Smooth muscle cell (in vitro differentiated cells): ENCODE data around the gene KDM4B. TPM values are rescaled to one million over a fixed set of nuclear protein-coding genes. Genes with fewer than 3 reads are reported as not detected.

Source experiments
- DNase-seq: peaks from one replicate; lab custom pipeline; 2025; ENCODE audit not compliant: unreplicated experiment; lab: John Stamatoyannopoulos, UW
- H2AFZ ChIP-seq: fragments of 200-600 bp; sonication (generic); 2 replicates; pipeline ENCODE4 v1.6.0; 2016; ENCODE audit warnings: antibody characterized with exemption, low read depth, mild to moderate bottlenecking
- H3F3A ChIP-seq: fragments of 200-600 bp; sonication (generic); 2 replicates; pipeline ENCODE4 v1.6.0; 2017; ENCODE audit warnings: antibody characterized with exemption, low read depth
- H3K27ac ChIP-seq: fragments of 200-600 bp; sonication (generic); 2 replicates; pipeline ENCODE4 v1.5.1; 2016; ENCODE audit warnings: low read depth, mild to moderate bottlenecking
- H3K27me3 ChIP-seq: fragments of 200-600 bp; sonication (generic); 2 replicates; pipeline ENCODE4 v1.6.1; 2016; ENCODE audit warnings: low read depth, mild to moderate bottlenecking
- H3K36me3 ChIP-seq: fragments of 200-600 bp; sonication (generic); 2 replicates; pipeline ENCODE4 v1.5.1; 2016; ENCODE audit warnings: low read depth
- H3K4me1 ChIP-seq: fragments of 200-600 bp; sonication (generic); 2 replicates; pipeline ENCODE4 v1.5.1; 2016; ENCODE audit warnings: low read depth
- H3K4me2 ChIP-seq: fragments of 200-600 bp; sonication (generic); 2 replicates; pipeline ENCODE4 v1.6.0; 2016; ENCODE audit warnings: mild to moderate bottlenecking
- H3K4me3 ChIP-seq: fragments of 200-600 bp; sonication (generic); 2 replicates; pipeline ENCODE4 v1.5.1; 2016; ENCODE audit warnings: mild to moderate bottlenecking
- H3K79me2 ChIP-seq: fragments of 200-600 bp; sonication (generic); 2 replicates; pipeline ENCODE4 v1.6.0; 2016; ENCODE audit warnings: low read depth, mild to moderate bottlenecking
- H3K9ac ChIP-seq: fragments of 200-600 bp; sonication (generic); 2 replicates; pipeline ENCODE4 v1.6.0; 2016; ENCODE audit warnings: low read depth
- H3K9me3 ChIP-seq: fragments of 200-600 bp; sonication (generic); replicated peaks from 2 replicates; pipeline ENCODE4 v1.5.1; 2016; ENCODE audit warnings: low read depth
- H4K20me1 ChIP-seq: fragments of 200-600 bp; sonication (generic); 2 replicates; pipeline ENCODE4 v1.6.0; 2016; ENCODE audit warnings: low read depth
- WGBS: methylation state at CpG from one replicate; pipeline ENCODE4 v1.1.7; 2016; ENCODE audit warnings: low lambda C conversion rate; 5-methylcytosine and 5-hydroxymethylcytosine counted together
- polyA plus RNA-seq: library from polyadenylated mRNA; unstranded; fragments of >200 nt; fragmentation: Nextera tagmentation; extraction: Ambion mirVana; gene quantifications from 2 replicates; pipeline ENCODE4 v1.2.1, GENCODE V29; 2016
- total RNA-seq: library from RNA; depleted of rRNA; stranded (reverse); fragments of >200 nt; gene quantifications from 2 replicates; pipeline ENCODE4 v1.2.3, GENCODE V29; 2014
- TF ChIP-seq, protein P1 (sequence below): fragments of 200-600 bp; sonication (generic); IDR thresholded peaks from 2 replicates; pipeline ENCODE4 v1.5.1; 2017; ENCODE audit warnings: borderline replicate concordance, mild to moderate bottlenecking, antibody characterized with exemption; ENCODE audit not compliant: insufficient read depth, poor library complexity, severe bottlenecking

The KDM4B gene
- total and polyA plus RNA-seq, 2 experiments from 2014 or later: 27.9 to 32.3 TPM

DNA sequence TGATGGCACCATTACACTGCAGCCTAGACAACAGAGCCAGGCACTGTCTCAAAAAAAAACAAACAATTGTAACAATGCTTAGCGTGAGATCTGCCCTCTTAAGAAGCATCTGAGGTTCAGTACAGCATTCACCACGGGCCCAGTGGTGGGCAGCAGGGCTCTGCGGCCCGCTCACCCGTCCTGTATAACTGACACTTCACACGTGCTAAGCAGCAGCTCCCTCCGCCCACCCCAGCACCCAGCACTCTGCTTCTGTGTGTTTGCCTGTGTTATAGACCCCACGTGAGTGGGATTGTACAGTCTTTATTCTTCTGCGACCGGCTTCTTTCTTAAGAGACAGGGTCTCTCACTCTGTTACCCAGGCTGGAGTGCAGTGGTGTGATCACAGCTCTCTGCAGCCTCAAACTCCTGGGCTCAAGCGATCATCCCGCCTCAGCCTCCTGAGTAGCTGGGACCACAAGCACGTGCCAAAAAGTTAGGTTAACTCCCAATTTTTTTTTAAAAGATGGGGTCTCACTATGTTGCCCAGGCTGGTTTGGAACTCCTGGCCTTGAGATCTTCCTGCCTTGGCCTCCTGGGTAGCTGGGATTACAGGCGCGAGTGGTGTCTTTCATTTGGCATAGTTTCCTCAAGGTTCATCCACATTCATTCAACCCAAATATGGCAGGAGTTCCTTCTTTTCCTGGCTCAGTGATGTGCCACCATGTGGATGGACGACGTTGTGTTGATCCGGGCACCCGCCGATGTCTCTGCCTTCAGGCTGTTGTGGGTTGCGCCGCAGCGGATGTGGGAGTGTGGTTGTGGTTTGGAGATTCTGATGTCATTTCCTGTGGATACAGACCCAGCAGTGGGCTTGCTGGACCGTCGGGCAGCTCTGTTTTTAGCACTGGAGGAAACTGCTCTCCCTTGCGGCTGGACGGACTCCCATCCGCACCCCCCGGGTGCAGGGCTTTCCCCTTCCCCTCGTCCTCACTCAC is 170.0 kb downstream of the KDM4B start:
- TF ChIP-seq, protein P1, sequence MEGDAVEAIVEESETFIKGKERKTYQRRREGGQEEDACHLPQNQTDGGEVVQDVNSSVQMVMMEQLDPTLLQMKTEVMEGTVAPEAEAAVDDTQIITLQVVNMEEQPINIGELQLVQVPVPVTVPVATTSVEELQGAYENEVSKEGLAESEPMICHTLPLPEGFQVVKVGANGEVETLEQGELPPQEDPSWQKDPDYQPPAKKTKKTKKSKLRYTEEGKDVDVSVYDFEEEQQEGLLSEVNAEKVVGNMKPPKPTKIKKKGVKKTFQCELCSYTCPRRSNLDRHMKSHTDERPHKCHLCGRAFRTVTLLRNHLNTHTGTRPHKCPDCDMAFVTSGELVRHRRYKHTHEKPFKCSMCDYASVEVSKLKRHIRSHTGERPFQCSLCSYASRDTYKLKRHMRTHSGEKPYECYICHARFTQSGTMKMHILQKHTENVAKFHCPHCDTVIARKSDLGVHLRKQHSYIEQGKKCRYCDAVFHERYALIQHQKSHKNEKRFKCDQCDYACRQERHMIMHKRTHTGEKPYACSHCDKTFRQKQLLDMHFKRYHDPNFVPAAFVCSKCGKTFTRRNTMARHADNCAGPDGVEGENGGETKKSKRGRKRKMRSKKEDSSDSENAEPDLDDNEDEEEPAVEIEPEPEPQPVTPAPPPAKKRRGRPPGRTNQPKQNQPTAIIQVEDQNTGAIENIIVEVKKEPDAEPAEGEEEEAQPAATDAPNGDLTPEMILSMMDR: no peak
- H3K27me3 ChIP-seq: no peaks in the 10 kb centered on the region
- 79% methylated on average over 30 of the region's 30 CpGs for WGBS
- H3K4me3 ChIP-seq: no peak overlapping the region
- H3K36me3 ChIP-seq: no peaks in the 10 kb centered on the region
- no peak for DNase-seq
- no peaks in the 10 kb centered on the region for H3K79me2 ChIP-seq
- H3K27ac ChIP-seq: peak overlapping the region; percentile 35
- no peaks in the 10 kb centered on the region for H3F3A ChIP-seq
- no peak overlapping the region for H2AFZ ChIP-seq
- no peak overlapping the region for H3K9ac ChIP-seq
- no peak overlapping the region for H3K4me2 ChIP-seq
- no peaks in the 10 kb centered on the region for H3K4me1 ChIP-seq
- H4K20me1 ChIP-seq: peaks cover 56% of the 10 kb centered on the region
- H3K9me3 ChIP-seq: no peaks in the 10 kb centered on the region

DNA sequence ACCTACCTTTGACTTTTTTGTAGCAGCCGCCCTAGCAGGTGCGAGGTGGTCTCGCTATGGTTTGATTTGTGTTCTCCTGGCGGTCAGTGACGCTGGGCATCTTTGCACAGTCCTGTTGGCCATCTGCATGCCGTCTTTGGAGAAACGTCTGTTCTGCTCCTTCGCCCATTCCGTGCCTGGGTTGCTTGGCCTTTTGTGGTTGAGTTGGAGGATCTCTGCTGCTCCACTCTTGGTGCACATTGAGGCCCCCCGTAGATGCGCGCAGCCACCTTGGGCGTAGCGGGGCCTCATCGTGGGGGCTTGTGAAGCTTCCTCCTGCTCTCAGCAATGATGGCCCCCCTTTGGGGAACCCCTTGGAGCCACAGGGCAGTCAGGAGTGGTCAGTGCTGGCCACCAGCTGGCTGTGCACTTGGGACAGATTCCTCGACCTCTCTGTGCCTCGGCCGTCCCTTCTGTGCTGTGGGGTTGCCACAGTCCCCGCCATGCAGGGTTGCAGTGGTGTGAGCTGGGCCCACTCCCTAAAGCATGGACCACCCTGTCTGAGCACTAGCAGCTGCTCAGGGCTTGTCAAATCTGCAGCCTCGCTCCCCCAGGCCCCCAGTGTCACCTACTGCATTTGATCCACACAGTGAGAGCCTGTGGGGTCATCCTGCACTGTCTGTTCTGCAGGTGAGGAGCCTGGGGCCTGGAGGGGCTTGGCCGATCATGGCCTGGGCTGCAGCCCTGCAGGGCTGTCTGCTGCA is 170.8 kb downstream of the KDM4B start:
- H3K9me3 ChIP-seq: no peaks in the 10 kb centered on the region
- no peaks in the 10 kb centered on the region for H3F3A ChIP-seq
- WGBS: 97% methylated on average over 21 of the region's 21 CpGs
- H3K4me2 ChIP-seq: no peak overlapping the region
- no peaks in the 10 kb centered on the region for H3K27me3 ChIP-seq
- H3K4me1 ChIP-seq: no peaks in the 10 kb centered on the region
- no peak overlapping the region for H2AFZ ChIP-seq
- H3K36me3 ChIP-seq: no peaks in the 10 kb centered on the region
- no peak for DNase-seq
- TF ChIP-seq, protein P1: no peak
- peaks cover 56% of the 10 kb centered on the region for H4K20me1 ChIP-seq
- peak overlapping the region; percentile 35 for H3K27ac ChIP-seq
- H3K79me2 ChIP-seq: no peaks in the 10 kb centered on the region
- no peak overlapping the region for H3K4me3 ChIP-seq
- no peak overlapping the region for H3K9ac ChIP-seq

DNA sequence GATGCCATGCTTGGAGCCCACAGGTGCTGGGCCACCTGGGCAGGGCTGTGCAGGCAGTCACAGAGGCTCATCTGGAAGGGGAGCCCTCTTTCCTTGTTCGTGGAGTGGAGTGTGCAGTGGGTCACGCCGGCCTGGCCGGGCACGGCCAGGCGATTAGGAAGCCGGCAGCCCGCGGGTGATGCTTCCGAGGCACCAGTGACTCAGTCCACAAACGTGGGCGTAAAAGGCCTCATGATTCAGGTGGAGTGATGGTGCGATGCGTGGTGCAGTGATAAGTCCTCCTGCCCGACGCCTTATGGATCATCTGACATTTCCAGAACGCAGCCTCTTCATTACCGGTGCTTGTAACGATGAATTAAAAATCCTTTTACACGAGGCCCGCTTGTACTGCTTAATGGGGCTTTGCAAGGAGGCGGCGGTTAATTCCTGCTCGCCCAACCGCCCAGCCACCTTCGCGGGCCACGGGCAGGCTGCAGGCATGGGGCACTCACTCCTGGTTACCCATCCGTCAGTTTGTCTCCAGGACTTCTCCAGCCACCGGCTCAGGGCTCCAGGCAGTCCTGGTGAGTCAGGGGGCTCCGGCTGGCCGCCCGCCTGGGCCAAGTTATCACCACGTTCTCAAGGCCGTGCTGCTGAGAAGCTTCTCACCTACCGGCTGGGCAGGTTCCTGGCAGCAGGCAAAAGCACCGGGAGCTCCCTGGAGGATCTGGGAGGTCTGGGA is 172.4 kb downstream of the KDM4B start:
- TF ChIP-seq, protein P1: no peak
- peaks cover 57% of the 10 kb centered on the region for H4K20me1 ChIP-seq
- H3K4me3 ChIP-seq: no peak overlapping the region
- no peak overlapping the region for H2AFZ ChIP-seq
- H3K36me3 ChIP-seq: no peaks in the 10 kb centered on the region
- no peaks in the 10 kb centered on the region for H3K4me1 ChIP-seq
- no peaks in the 10 kb centered on the region for H3K79me2 ChIP-seq
- H3F3A ChIP-seq: no peaks in the 10 kb centered on the region
- DNase-seq: no peak
- WGBS: 81% methylated on average over 29 of the region's 37 CpGs
- H3K27me3 ChIP-seq: no peaks in the 10 kb centered on the region
- H3K9me3 ChIP-seq: no peaks in the 10 kb centered on the region
- no peak overlapping the region for H3K9ac ChIP-seq
- peak overlapping the region; percentile 68 for H3K27ac ChIP-seq
- H3K4me2 ChIP-seq: no peak overlapping the region
